HepG2 (cell line): ENCODE results near the gene SLC1A6. TPM values are rescaled to one million over a fixed set of nuclear protein-coding genes. Genes with fewer than 3 reads are reported as not detected.

Experiments
- ATAC-seq: fragments of 200-7000 bp; cut with Tn5 transposase; 3 replicates; pipeline ENCODE4 v1.9.1; 2020; ENCODE audit warnings: mild to moderate bottlenecking, moderate library complexity
- BruUV-seq: library from RNA; stranded (reverse); fragments of 400-500 nt; replicated peaks from 2 replicates; lab custom pipeline; 2021; lab: Mats Ljungman, UMichigan
- CTCF ChIA-PET: fragments of 300-600 bp; formaldehyde crosslinking; extraction: SDS; loops from one replicate; lab custom pipeline; 2021; ENCODE audit warnings: low total read pairs, inconsistent platforms, low intra/inter-chr PET ratio; lab: Yijun Ruan, JAX
- POLR2A ChIA-PET: fragments of 350-600 bp; sonication (Branson Sonifier 250); formaldehyde crosslinking; loops from one replicate; lab custom pipeline; 2020; ENCODE audit warnings: antibody characterized with exemption, inconsistent platforms; lab: Yijun Ruan, JAX
- DNase-seq: peaks from one replicate; pipeline ENCODE4 v3.0.0-alpha.2; 2015; ENCODE audit warnings: low spot score
- FAIRE-seq: peaks from 3 replicates; lab custom pipeline; 2011; peaks lifted over from hg19 to GRCh38; lab: Jason Lieb, UNC
- H2AFZ ChIP-seq: one replicate; pipeline ENCODE4 v1.6.1; 2011; ENCODE audit warnings: low read length, inconsistent platforms
- H3K27ac ChIP-seq: fragments of 300-600 bp; 3 replicates; pipeline ENCODE4 v1.8.0; 2011; ENCODE audit warnings: mixed run types, mild to moderate bottlenecking, mixed read lengths, low read length, inconsistent platforms; ENCODE audit not compliant: insufficient read depth; ENCODE audit errors: extremely low read length
- H3K27me3 ChIP-seq, 2 experiments: fragments of 200-600 bp in 1 of 2; 2 replicates in 1 of 2; 3 replicates in 1 of 2; pipeline versions ENCODE4 v1.6.0 to v1.8.0; 2011; ENCODE audit warnings: low read length in 2 of 2, mild to moderate bottlenecking in 2 of 2, moderate library complexity in 2 of 2, inconsistent platforms in 1 of 2; ENCODE audit not compliant: insufficient read depth in 2 of 2, control insufficient read depth in 1 of 2
- H3K36me3 ChIP-seq, 2 experiments: fragments of 200-600 bp in 1 of 2; replicated peaks in 1 of 2; 2 replicates in 1 of 2; 3 replicates in 1 of 2; pipeline versions ENCODE4 v1.5.1 to v1.8.0; 2011; ENCODE audit warnings: low read length in 2 of 2, inconsistent platforms in 1 of 2; ENCODE audit not compliant: insufficient read depth in 2 of 2, control insufficient read depth in 1 of 2
- H3K4me1 ChIP-seq: 2 replicates; pipeline ENCODE4 v1.5.1; 2012; ENCODE audit warnings: low read length, inconsistent platforms; ENCODE audit not compliant: insufficient read depth
- H3K4me2 ChIP-seq: 2 replicates; pipeline ENCODE4 v1.6.0; 2011; ENCODE audit warnings: low read depth, low read length, inconsistent platforms
- H3K4me3 ChIP-seq, 3 experiments: fragments of 200-600 bp in 1 of 3; sonication (generic), shearing (Covaris generic) in 1 of 3; replicated peaks in 1 of 3; 2 replicates each; pipeline ENCODE4 v1.5.1; 2011 to 2016; ENCODE audit warnings: low read length in 3 of 3, inconsistent platforms in 2 of 3, low read depth in 2 of 3, mild to moderate bottlenecking in 2 of 3, control low read depth in 1 of 3, mixed read lengths in 1 of 3; ENCODE audit not compliant: insufficient read depth in 1 of 3
- H3K79me2 ChIP-seq: one replicate; pipeline ENCODE4 v1.6.1; 2011; ENCODE audit warnings: low read length, inconsistent platforms; ENCODE audit not compliant: insufficient read depth
- H3K9ac ChIP-seq: 2 replicates; pipeline ENCODE4 v1.6.0; 2011; ENCODE audit warnings: mild to moderate bottlenecking, low read depth, low read length, inconsistent platforms; ENCODE audit not compliant: insufficient read depth
- H3K9me3 ChIP-seq: 2 replicates; pipeline ENCODE4 v1.5.1; 2012; ENCODE audit warnings: mild to moderate bottlenecking, low read length
- H4K20me1 ChIP-seq: 2 replicates; pipeline ENCODE4 v1.6.0; 2011; ENCODE audit warnings: inconsistent platforms, mild to moderate bottlenecking, low read length, moderate library complexity; ENCODE audit not compliant: insufficient read depth
- GRHL1 ChIP-seq: sonication (generic); formaldehyde crosslinking; conservative IDR thresholded peaks from 2 replicates; pipeline ENCODE4 v1.8.0; 2022; ENCODE audit warnings: missing genetic modification reagents
- MTF1 ChIP-seq: sonication (generic); formaldehyde crosslinking; IDR thresholded peaks from 2 replicates; pipeline ENCODE4 v1.5.0; 2020; ENCODE audit warnings: missing genetic modification reagents
- ZNF12 ChIP-seq: sonication (generic); formaldehyde crosslinking; IDR thresholded peaks from 2 replicates; pipeline ENCODE4 v1.5.0; 2020; ENCODE audit warnings: missing genetic modification reagents
- ZNF562 ChIP-seq: sonication (generic); formaldehyde crosslinking; IDR thresholded peaks from 2 replicates; pipeline ENCODE4 v1.8.0; 2022; ENCODE audit warnings: missing genetic modification reagents, borderline replicate concordance
- WGBS: methylation state at CpG from one replicate; pipeline ENCODE4 v1.1.6; 2017; ENCODE audit warnings: low lambda C conversion rate; 5-methylcytosine and 5-hydroxymethylcytosine counted together
- in situ Hi-C: cut with HindIII; loops from 2 replicates; pipeline ENCODE4 v1.10.0; 2017; ENCODE audit warnings: low pct_unique_long_range_greater_than_20kb; ENCODE audit not compliant: extremely low pct_ligation_motif_present
- intact Hi-C: fragments of 100-400 bp; cut with micrococcal nuclease; formaldehyde crosslinking; loops from one replicate; pipeline ENCODE4 v1.10.0; 2022; ENCODE audit not compliant: unreplicated experiment
- polyA plus RNA-seq, 8 experiments: library from polyadenylated mRNA; depleted of rRNA in 3 of 8; stranded (reverse) in 7 of 8; unstranded in 1 of 8; fragments of >200 nt; fragmentation: Illumina TruSeq in 4 of 8; extraction: Trizol in 4 of 8; gene quantifications; 2 replicates each; pipeline versions ENCODE4 v1.2.1 to v1.2.3, GENCODE V29; 2011 to 2016; ENCODE audit warnings: low read depth in 4 of 8, missing spikeins in 1 of 8, mixed read lengths in 1 of 8; ENCODE audit not compliant: insufficient read depth in 1 of 8
- total RNA-seq, 5 experiments: library from RNA; depleted of rRNA; stranded (reverse); fragments of >200 nt; fragmentation: Illumina TruSeq; extraction: Trizol; gene quantifications; 2 replicates each; pipeline ENCODE4 v1.2.3, GENCODE V29; 2016; ENCODE audit warnings: low read depth in 1 of 5

The SLC1A6 gene
- total and polyA plus RNA-seq, 2 of the 13 experiments (the other 11 are each of a cell fraction or from before 2014, with no cell fraction given) = not detected

- CTCF ChIA-PET = no interaction called here
- TF ChIP-seq ZNF562 (CRISPR knock-in tag) = 0 out of 2 replicates have a peak, but pooled peaks have one; percentile 10
- no peak for TF ChIP-seq GRHL1
- in situ Hi-C loops (no loop called here), intact Hi-C loops (no loop called here)
- no peaks in the 10 kb centered on the region for H3K36me3 ChIP-seq
- BruUV-seq = no TSS peak
- 0% methylated on average over 1 of the region's 1 CpG for WGBS
- POLR2A ChIA-PET = no interaction called here
- no peaks in the 10 kb centered on the region for H4K20me1 ChIP-seq
- no peak overlapping the region for H3K9ac ChIP-seq
- ATAC-seq (no peak), DNase-seq (no peak), FAIRE-seq (no peak)
- no peak overlapping the region for H2AFZ ChIP-seq
- no peak overlapping the region for H3K4me3 ChIP-seq
- no peaks in the 10 kb centered on the region for H3K79me2 ChIP-seq
- H3K27ac ChIP-seq = no peak overlapping the region
- no peaks in the 10 kb centered on the region for H3K4me1 ChIP-seq
- no peaks in the 10 kb centered on the region for H3K27me3 ChIP-seq
- peaks cover 14% of the 10 kb centered on the region for H3K9me3 ChIP-seq
- no peak overlapping the region for H3K4me2 ChIP-seq
Observed at GRCh38 chr19:14959263-14959662, 20.4 kb downstream of the SLC1A6 start.

GRCh38 chr19:14957464-14957863 is 22.2 kb downstream of the SLC1A6 start:
- Histone ChIP-seq H3K4me3 (no peak overlapping the region), H3K9me3 (peaks cover 14% of the 10 kb centered on the region), H3K79me2 (no peaks in the 10 kb centered on the region), H2AFZ (no peak overlapping the region), H3K4me1 (no peaks in the 10 kb centered on the region), H3K36me3 (no peaks in the 10 kb centered on the region)
- intact Hi-C loops = no loop called here
- no peak for ATAC-seq
- WGBS = 17% methylated on average over 3 of the region's 3 CpGs
- BruUV-seq = no TSS peak
- TF ChIP-seq ZNF12 (CRISPR knock-in tag) (peak; percentile 92), MTF1 (CRISPR knock-in tag) (no peak)
- TF ChIP-seq, all 625 proteins: peak for 1
- POLR2A ChIA-PET = no interaction called here
- Histone ChIP-seq H3K4me2 (no peak overlapping the region), H3K27ac (no peak overlapping the region), H3K9ac (no peak overlapping the region), H3K27me3 (0 out of 5 replicates have a peak, but pooled peaks cover 0 to 4% of the 10 kb centered on the region in 2 experiments), H4K20me1 (no peaks in the 10 kb centered on the region)
- CTCF ChIA-PET = no interaction called here
- in situ Hi-C loops = no loop called here
- no peak for DNase-seq
- no peak for FAIRE-seq
